ENCODE measurements around the gene GPS2. TPM values are rescaled to one million over a fixed set of nuclear protein-coding genes. Genes with fewer than 3 reads are reported as not detected.
A peak's percentile ranks its signal among the peaks of the same experiment; 100 is the strongest.

Gene GPS2
- total and polyA plus RNA-seq, 2 donors (not counting 3 experiments of a cell fraction or from before 2014, with no cell fraction given): 51.6 to 132 TPM

DNA sequence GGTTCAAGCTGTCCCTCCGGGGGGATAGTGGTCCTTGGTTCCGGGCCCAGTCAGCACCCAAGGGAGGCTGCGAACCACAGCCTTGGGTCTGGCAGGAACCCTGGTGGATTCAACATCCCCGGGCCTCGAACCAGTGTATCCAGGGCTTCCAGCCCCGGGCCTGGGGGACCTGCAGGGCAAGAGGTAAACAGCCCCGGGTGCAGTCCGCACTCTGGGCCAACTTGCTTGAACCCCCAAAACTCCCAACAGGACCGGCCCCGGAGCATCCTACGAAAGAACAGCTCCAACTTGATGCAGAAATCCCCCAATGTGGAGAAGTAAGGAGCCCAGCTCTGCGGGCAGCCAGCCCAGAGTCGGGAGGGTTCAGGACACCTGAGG is 15.5 kb upstream of the GPS2 start:
- Histone ChIP-seq H3K9me1 (replicated peaks; ENCODE audit: control insufficient read depth, extremely low read depth, insufficient read depth, low read length) (no peaks in the 10 kb centered on the region), H2AFZ (ENCODE audit: low read depth, low read length) (peak overlapping the region; percentile 97), H3K4me3 (replicated peaks in 1 of 3; ENCODE audit: insufficient read depth in 1 of 3, low read depth in 1 of 3, low read length in 3 of 3) (peak overlapping the region; percentile 80 to 86 (median 81)), H4K20me1 (replicated peaks; ENCODE audit: control insufficient read depth, extremely low read depth, insufficient read depth, low read length) (no peaks in the 10 kb centered on the region), H3K36me3 (ENCODE audit: control insufficient read depth in 2 of 2, extremely low read depth in 1 of 2, insufficient read depth in 2 of 2, low read length in 2 of 2) (peaks cover 0 to 3% of the 10 kb centered on the region in 2 experiments), H3K79me2 (ENCODE audit: control insufficient read depth, insufficient read depth, low read length) (peaks cover 10% of the 10 kb centered on the region), H3K9ac (replicated peaks; ENCODE audit: extremely low read depth, insufficient read depth, low read length) (peak overlapping the region; percentile 46), H3K9me3 (replicated peaks; ENCODE audit: control insufficient read depth, insufficient read depth, low read length) (no peaks in the 10 kb centered on the region), H3K27me3 (ENCODE audit: control insufficient read depth in 2 of 2, insufficient read depth in 2 of 2, low read length in 2 of 2) (peaks cover 0 to 2% of the 10 kb centered on the region in 2 experiments), H3K4me2 (ENCODE audit: insufficient read depth, low read length) (peak overlapping the region; percentile 95), H3K27ac (ENCODE audit: insufficient read depth, low read depth, low read length) (peak overlapping the region; percentile 12), H3K4me1 (ENCODE audit: control insufficient read depth, extremely low read depth, insufficient read depth, low read length) (peaks cover 10% of the 10 kb centered on the region)
- ChIA-PET CTCF (interaction anchor here (0.9 to 1.9 kb wide), 4 partner anchors 9 to 34 kb away, joined by 3 to 13 read pairs (median 6); no protein-coding TSS in a partner anchor), POLR2A (interaction anchor here (1.7 kb wide), 1 partner anchor 15 kb away, joined by 5 read pairs; no protein-coding TSS in a partner anchor)
- dilution Hi-C loops (cut with MboI; ENCODE audit: extremely low pct_ligation_motif_present, low sequenced_read_pairs): no loop called here
- FAIRE-seq (no peak), DNase-seq (ENCODE audit: low read depth, low spot score) (no peak)
- intact Hi-C loops (cut with micrococcal nuclease): no loop called here
- TF ChIP-seq POLR2AphosphoS5 (IDR thresholded peaks at IDR 0.05; ENCODE audit: insufficient read depth, low read depth, low read length) (no peak), GATA2 (IDR thresholded peaks at IDR 0.05; ENCODE audit: insufficient read depth, insufficient read length, low read depth, low read length) (no peak), EZH2 (IDR thresholded peaks at IDR 0.05; ENCODE audit: borderline replicate concordance, low read depth, low read length, severe bottlenecking) (no peak), MYC (IDR thresholded peaks at IDR 0.05; ENCODE audit: low read depth, low read length) (no peak), JUN (IDR thresholded peaks at IDR 0.05; ENCODE audit: borderline replicate concordance, insufficient read depth, insufficient read length, low read depth) (no peak), POLR2A (IDR thresholded peaks at IDR 0.05; ENCODE audit: low read depth, low read length) (no peak), FOS (IDR thresholded peaks at IDR 0.05; ENCODE audit: borderline replicate concordance, insufficient read depth, low read length) (no peak)
- TF ChIP-seq, protein P1, sequence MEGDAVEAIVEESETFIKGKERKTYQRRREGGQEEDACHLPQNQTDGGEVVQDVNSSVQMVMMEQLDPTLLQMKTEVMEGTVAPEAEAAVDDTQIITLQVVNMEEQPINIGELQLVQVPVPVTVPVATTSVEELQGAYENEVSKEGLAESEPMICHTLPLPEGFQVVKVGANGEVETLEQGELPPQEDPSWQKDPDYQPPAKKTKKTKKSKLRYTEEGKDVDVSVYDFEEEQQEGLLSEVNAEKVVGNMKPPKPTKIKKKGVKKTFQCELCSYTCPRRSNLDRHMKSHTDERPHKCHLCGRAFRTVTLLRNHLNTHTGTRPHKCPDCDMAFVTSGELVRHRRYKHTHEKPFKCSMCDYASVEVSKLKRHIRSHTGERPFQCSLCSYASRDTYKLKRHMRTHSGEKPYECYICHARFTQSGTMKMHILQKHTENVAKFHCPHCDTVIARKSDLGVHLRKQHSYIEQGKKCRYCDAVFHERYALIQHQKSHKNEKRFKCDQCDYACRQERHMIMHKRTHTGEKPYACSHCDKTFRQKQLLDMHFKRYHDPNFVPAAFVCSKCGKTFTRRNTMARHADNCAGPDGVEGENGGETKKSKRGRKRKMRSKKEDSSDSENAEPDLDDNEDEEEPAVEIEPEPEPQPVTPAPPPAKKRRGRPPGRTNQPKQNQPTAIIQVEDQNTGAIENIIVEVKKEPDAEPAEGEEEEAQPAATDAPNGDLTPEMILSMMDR (IDR thresholded peaks at IDR 0.05; ENCODE audit: extremely low read depth in 1 of 2, insufficient read depth in 1 of 2, low read depth in 1 of 2, low read length in 2 of 2): no peak
- TF ChIP-seq, protein P2, sequence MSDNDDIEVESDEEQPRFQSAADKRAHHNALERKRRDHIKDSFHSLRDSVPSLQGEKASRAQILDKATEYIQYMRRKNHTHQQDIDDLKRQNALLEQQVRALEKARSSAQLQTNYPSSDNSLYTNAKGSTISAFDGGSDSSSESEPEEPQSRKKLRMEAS (IDR thresholded peaks at IDR 0.05; ENCODE audit: insufficient read depth, insufficient read length): no peak
- BruUV-seq (replicated peaks): no TSS peak

Data from endothelial cell of umbilical vein (primary cell).